NT2/D1 (cell line): ENCODE measurements around the gene GRP.

Source experiments
- SUZ12 ChIP-seq: IDR thresholded peaks from 2 replicates; pipeline ENCODE4 v1.6.1; 2011; ENCODE audit not compliant: insufficient read length, insufficient read depth; ENCODE audit errors: extremely low read depth
- YY1 ChIP-seq: IDR thresholded peaks from 2 replicates; pipeline ENCODE4 v1.6.1; 2011; ENCODE audit not compliant: insufficient read length, insufficient read depth
- ZNF274 ChIP-seq: IDR thresholded peaks from 2 replicates; pipeline ENCODE4 v1.6.1; 2011; ENCODE audit warnings: mild to moderate bottlenecking, low read depth, low read length

GRCh38 chr18:59220784-59221765, 1.1 kb downstream of the GRP start:
- no peak for TF ChIP-seq ZNF274
- TF ChIP-seq SUZ12, result peak; percentile 86
- no peak for TF ChIP-seq YY1
